ENCODE data around the gene IL1RAP. TPM values are rescaled to one million over a fixed set of nuclear protein-coding genes. Genes with fewer than 3 reads are reported as not detected.

IL1RAP gene
- total and polyA plus RNA-seq, 12 donors, result 2.1 to 11.9 (median 7.6) TPM

GRCh38 chr3:190620886-190621608 lies 107.2 kb downstream of the IL1RAP start:
- 87 to 93% methylated on average over 1 of the region's 1 CpG for WGBS, 2 donors
- H3K4me1 ChIP-seq, result peaks cover 0 to 62% (median 0%) of the 10 kb centered on the region in 9 donors

GRCh38 chr3:190621927-190622326 lies 108.0 kb downstream of the IL1RAP start:
- Histone ChIP-seq H3K27ac (peak overlapping the region in 1 of 10 donors; percentile 7), H3K4me1 (peaks cover 0 to 57% (median 0%) of the 10 kb centered on the region in 9 donors), H3K4me3 (no peak overlapping the region), H3K9me3 (no peaks in the 10 kb centered on the region), H3K27me3 (no peaks in the 10 kb centered on the region), H3K36me3 (peaks cover 0 to 30% (median 6%) of the 10 kb centered on the region in 9 donors)
- no peak for ATAC-seq
- WGBS, 2 donors, result 90 to 91% methylated on average over 3 of the region's 3 CpGs
- DNase-seq, result no peak
- intact Hi-C loops (cut with DNase I), result no loop called here
- TF ChIP-seq CTCF (IDR thresholded peaks at IDR 0.05), result no peak

More at GRCh38 chr3:190620886-190621608, 107.2 kb downstream of the IL1RAP start:
- no peak for TF ChIP-seq CTCF (IDR thresholded peaks at IDR 0.05)
- Histone ChIP-seq H3K36me3 (peaks cover 0 to 30% (median 6%) of the 10 kb centered on the region in 9 donors), H3K9me3 (no peaks in the 10 kb centered on the region), H3K27me3 (no peaks in the 10 kb centered on the region), H3K27ac (peak overlapping the region in 1 of 10 donors; percentile 7), H3K4me3 (no peak overlapping the region)
- ATAC-seq (no peak), DNase-seq (no peak)
- intact Hi-C loops (cut with DNase I), result no loop called here

GRCh38 chr3:190624282-190624681 lies 110.4 kb downstream of the IL1RAP start:
- TF ChIP-seq CTCF (IDR thresholded peaks at IDR 0.05), result no peak
- peaks cover 0 to 46% (median 12%) of the 10 kb centered on the region in 9 donors for H3K36me3 ChIP-seq
- H3K27me3 ChIP-seq, result no peaks in the 10 kb centered on the region
- ATAC-seq (no peak), DNase-seq (no peak)
- no peak overlapping the region for H3K4me3 ChIP-seq
- H3K9me3 ChIP-seq, result no peaks in the 10 kb centered on the region
- peaks cover 0 to 34% (median 0%) of the 10 kb centered on the region in 9 donors for H3K4me1 ChIP-seq
- intact Hi-C loops (cut with DNase I), result no loop called here
- 50 to 53% methylated on average over 5 of the region's 5 CpGs for WGBS, 2 donors
- H3K27ac ChIP-seq, result no peak overlapping the region

- TF ChIP-seq CTCF (IDR thresholded peaks at IDR 0.05), result no peak
- peaks cover 0 to 70% (median 12%) of the 10 kb centered on the region in 9 donors for H3K36me3 ChIP-seq
- ATAC-seq (no peak), DNase-seq (no peak)
- no peak overlapping the region for H3K4me3 ChIP-seq
- H3K27me3 ChIP-seq, result no peaks in the 10 kb centered on the region
- peaks cover 0 to 7% (median 0%) of the 10 kb centered on the region in 9 donors for H3K4me1 ChIP-seq
- WGBS, 2 donors, result 80 to 82% methylated on average over 7 of the region's 7 CpGs
- no peak overlapping the region for H3K27ac ChIP-seq
- intact Hi-C loops (cut with DNase I), result no loop called here
- no peaks in the 10 kb centered on the region for H3K9me3 ChIP-seq
Measured at GRCh38 chr3:190626951-190627620, 113.2 kb downstream of the IL1RAP start.

Measured in heart right ventricle (tissue), 16 donors.